ENCODE data around the gene ZNF248. TPM values are rescaled to one million over a fixed set of nuclear protein-coding genes. Genes with fewer than 3 reads are reported as not detected.
"Not testable (repeated sequence)": the region's sequence is repeated elsewhere in the genome, so short reads cannot be mapped to it uniquely, and the experiment has no call there.

Gene ZNF248
- polyA plus RNA-seq, 3 donors: 32.8 to 39.7 (median 37.0) TPM

DNA sequence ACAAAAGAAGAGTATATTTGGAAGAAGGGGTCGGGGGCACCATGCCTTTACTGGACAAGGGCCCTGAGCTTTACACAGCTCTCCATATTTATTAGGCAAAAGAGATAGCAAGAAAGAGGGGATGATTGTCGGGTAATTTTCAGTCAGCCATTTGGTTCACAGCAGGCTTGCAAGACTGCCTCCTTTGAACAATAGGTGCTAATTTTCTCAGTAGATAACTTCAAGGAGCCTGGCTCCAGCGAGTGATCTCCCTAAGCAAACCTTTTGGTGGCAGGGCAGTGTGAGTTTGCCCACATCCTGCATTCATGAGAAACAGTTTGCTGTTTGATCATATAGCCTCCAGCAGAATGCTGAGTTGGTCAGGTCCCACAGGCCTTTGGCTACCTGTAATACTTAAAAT, 94.3 kb downstream of the ZNF248 start:
- no peak for DNase-seq (ENCODE audit: extremely low read depth in 1 of 11, low read depth in 9 of 11, low spot score in 4 of 11)

DNA sequence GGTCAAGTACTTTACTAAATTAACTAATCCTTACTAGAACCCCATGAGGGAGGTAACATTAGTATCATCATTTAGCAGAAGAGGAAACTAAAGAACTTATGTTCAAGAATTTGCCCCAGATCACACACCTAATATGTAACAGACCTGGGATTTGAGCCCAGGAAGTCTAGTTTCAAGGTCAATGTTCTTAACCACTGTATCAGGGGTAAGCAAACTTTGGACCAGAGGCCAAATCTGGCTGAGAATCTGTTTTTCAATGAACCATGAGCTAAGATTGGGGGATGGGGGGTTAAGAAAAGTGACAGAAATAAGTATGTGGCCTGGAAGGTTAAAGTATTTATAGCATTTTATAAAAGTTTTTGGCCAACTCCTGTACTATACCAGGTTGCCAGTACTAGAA, 95.1 kb downstream of the ZNF248 start:
- DNase-seq (ENCODE audit: extremely low read depth in 1 of 11, low read depth in 9 of 11, low spot score in 4 of 11): no peak

DNA sequence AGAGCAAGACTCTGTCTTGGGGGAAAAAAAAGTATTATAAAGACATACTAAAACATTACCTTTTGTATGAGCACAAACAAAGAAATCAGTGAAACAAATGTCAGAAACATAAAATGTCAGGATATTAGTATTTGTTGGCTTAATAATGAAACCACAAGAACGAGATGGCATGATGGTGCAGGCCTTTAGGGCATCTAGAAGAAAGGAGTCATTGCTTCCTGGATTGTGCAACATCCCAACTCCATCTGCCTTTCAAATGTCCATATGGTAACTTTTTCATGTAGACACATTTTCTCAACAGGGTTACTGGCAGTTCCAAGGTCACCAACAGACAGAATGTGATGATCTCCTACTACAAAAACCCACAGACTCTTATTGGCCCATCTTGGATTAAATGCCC, 96.6 kb downstream of the ZNF248 start:
- no peak for DNase-seq (ENCODE audit: extremely low read depth in 1 of 11, low read depth in 9 of 11, low spot score in 4 of 11)

DNA sequence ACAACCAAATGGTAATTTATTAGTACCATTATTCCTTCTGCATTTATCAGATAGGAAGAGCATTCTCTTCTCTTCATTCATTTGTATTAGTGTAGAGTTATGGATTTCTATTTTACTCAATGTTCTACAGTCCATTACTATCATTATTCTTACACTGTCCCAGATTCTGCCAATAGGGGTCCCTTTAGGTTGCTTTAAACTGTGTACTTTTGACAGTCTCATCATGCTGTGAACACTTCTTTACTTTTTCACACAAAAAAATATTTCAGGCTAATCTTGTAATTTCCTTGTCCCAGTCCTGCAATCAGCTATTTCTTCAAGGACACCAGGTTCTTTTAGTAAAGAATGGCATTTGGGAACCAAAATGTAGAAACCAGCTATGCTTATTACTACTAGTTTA, 99.3 kb downstream of the ZNF248 start:
- DNase-seq (ENCODE audit: extremely low read depth in 1 of 11, low read depth in 9 of 11, low spot score in 4 of 11): no peak

DNA sequence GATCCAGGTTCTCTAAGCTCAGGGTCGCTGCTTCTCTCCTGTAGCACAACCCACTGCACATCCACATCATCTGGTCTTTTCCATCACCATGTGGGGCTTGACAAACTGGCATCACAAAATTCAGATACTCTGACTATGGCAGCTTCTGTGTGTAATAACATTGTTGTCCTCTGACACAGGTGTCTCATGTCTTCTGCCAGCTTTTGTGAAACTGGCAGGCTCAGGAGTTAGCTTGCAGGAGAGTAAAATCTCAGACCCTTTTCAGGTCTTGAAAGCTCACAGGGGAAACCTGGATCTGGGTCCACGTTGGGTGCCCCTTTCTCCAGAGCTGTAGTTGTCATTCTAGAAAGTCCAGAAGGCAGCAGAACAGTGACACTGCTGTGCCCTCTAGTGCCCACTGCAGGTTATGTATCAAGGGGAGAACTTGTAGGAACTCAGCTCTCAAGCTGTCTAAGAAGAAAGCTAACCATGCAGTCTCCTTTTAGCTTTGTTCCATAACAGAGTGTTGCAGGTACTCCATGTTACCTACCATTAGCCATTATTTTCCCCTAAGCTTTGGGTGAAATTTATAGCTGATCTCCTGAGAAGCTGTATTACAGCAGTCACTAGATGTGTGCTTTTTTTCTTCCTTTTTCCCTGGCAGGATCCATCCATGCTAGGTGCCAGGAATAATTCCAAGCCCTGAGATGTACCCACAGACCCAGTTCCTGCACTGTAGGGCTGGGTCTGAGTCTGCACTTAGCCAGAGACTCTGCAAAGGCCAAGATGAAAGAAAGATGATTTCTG, 102.7 kb downstream of the ZNF248 start:
- DNase-seq (ENCODE audit: extremely low read depth in 1 of 11, low read depth in 9 of 11, low spot score in 4 of 11): no peak

DNA sequence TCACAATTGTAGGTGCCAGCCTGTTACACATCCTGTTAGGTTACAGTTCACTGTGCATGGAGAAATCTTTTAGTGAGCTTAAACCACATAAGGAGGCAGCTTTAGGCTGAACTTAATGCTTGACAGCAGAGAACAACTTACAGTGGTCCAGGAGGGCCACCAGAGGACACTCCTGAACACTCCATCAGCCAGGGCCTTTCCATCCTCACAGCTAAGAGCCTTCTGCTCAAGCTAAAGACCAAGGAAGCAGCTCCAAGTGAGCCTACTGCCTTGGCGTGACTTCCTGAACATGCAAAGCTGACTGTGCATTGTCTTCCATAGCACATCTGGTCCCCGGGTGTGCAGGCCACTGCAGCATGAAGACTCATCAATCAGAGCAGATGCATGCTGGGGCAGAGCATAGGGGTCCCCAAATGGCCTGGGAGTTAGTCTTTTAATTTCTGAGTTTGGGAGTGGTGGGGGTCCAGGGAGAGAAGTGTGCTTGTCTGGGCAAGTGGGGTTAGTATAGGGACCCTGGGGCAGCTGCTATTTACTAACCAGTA, 105.0 kb downstream of the ZNF248 start:
- no peak for DNase-seq (ENCODE audit: extremely low read depth in 1 of 11, low read depth in 9 of 11, low spot score in 4 of 11)

DNA sequence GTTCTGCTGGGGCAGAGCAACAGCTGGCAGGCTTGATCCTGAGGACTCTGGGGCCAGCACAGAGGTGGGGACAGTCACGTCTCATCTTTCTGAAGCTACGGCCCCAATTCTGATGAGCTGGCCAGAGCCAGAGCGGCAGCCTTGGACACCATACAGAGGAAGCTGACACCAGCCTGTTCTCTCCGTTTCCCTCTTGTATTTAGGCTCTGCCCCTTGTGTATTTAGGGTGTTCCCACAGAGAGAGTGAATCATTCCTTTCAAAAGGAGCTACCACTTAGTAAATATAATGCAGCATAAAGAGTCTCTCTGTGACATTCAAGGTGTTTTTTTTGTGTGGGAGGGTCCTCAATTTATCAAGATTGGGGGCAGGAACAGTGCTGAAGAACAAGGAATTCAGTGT, 109.2 kb downstream of the ZNF248 start:
- DNase-seq (ENCODE audit: extremely low read depth in 1 of 11, low read depth in 9 of 11, low spot score in 4 of 11): no peak

DNA sequence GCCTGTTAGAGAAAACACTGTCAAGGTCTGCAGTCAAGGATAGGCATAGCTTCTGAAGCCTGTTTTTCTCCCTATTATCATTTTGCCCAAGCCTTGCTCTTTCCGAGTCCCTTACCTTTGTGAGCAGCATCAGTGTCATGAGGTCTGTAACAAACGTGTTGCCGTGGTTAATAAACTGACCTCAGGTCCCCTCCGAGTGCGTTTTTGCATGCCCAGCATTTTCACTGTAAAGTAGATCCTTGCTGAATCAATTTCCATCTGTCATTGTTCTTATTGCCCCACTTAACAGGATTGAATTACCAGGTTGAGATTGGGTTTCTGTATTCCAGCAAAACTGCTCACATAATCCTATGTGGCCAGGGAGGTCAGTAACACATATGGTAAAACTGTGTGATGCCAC, 110.3 kb downstream of the ZNF248 start:
- DNase-seq (ENCODE audit: extremely low read depth in 1 of 11, low read depth in 9 of 11, low spot score in 4 of 11): no peak

DNA sequence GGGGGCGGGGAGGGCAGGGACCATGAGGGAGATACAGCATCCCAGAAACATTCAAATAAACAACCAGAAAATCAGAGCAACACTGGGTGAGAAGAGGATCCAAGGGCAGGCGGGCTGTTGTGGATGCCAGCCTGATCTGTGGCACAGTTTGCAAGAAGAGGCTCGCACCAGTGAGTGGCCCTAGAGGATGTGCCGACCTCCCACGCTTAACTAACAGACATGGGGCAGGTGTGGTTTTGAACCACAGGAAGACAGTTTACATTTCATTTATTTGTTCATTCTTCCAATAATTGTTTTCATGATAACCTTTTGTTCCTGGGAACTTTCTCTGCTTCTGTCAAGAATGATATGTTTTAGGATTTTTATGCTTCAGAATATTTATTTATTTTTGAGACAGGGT, 115.6 kb downstream of the ZNF248 start:
- DNase-seq (ENCODE audit: extremely low read depth in 1 of 11, low read depth in 9 of 11, low spot score in 4 of 11): no peak

DNA sequence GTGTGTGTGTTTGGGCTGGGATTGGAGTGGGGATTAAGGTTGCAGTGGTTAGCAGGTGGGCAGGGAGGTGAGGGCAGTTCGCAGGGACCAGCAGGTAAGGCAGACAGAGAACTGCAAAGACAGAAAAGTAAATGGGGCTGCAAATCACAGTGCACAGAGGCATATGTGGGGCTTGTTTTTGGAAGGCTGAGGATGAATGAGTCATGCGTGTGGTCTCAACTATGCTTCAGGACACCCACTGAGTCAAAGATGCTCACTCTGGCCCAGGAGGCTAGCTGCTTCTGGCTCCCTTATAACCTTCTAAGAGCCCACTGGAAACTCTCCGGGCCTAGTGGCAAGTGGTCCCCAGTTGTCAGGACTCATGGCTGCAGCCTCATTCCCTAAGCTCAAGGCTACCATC, 118.2 kb downstream of the ZNF248 start:
- no peak for DNase-seq (ENCODE audit: extremely low read depth in 1 of 11, low read depth in 9 of 11, low spot score in 4 of 11)

DNA sequence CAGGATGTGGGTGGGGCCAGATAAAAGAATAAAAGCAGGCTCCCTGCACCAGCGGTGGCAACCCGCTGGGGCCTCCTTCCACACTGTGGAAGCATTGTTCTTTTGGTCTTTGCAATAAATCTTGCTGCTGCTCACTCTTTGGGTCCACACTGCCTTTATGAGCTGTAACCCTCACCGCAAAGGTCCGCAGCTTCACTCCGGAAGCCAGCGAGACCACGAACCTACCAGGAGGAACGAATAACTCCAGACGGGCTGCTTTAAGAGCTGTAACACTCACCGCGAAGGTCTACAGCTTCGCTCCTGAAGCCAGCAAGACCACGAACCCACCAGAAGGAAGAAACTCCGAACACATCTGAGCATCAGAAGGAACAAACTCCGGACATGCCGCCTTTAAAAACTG, 119.2 kb downstream of the ZNF248 start:
- not testable (repeated sequence) for DNase-seq (ENCODE audit: extremely low read depth in 1 of 11, low read depth in 9 of 11, low spot score in 4 of 11)

DNA sequence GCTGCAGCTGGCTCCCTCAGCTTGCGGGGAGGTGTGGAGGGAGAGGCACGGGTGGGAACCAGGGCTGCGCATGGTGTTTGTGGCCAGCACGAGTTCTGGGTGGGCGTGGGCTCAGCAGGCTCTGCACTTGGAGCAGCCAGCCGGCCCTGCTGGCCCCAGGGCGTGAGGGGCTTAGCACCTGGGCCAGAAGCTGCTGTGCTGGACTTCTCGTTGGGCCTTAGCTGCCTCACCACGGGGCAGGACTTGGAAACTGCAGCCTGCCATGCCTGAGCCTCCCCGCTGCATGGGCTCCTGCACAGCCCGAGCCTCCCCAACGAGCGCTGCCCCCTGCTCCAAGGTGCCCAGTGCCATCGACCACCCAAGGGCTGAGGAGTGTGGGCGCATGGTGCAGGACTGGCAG, 120.1 kb downstream of the ZNF248 start:
- no peak for DNase-seq (ENCODE audit: extremely low read depth in 1 of 11, low read depth in 9 of 11, low spot score in 4 of 11)

DNA sequence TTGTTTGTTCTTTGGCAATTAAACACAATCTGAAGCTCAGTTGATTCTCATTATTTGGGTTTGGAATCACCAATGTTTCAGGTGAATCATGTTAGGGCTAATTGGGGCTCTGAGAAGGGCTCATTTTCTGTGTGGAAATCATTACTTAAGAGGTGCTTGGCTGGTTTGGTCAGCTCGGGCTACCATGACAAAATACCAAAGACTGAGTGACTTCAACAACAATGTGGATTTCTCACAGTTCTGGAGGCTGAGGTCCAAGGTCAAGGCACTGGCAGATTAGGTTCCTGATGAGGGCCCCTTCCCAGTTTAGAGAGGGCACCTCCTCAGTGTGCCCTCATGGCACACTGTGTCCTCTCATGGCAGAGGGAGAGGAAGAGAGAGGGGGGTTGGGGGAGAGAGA, 121.3 kb downstream of the ZNF248 start:
- no peak for DNase-seq (ENCODE audit: extremely low read depth in 1 of 11, low read depth in 9 of 11, low spot score in 4 of 11)

DNA sequence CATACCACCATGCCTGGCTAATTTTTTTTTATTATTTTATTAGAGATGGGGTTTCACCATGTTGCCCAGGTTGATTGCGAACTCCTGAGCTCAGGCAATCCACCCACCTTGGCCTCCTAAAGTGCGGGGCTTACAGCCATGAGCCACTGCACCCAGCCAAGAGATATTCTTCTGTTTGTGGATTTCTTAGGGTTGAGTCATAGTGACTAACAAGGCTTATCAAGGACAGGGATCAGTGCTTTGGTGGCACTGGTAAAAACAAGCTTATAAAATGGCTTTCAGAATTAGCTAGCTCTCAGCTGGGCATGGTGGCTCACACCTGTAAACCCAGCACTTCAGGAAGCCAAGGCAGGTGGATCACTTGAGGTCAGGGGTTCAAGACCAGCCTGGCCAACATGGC, 122.4 kb downstream of the ZNF248 start:
- no peak for DNase-seq (ENCODE audit: extremely low read depth in 1 of 11, low read depth in 9 of 11, low spot score in 4 of 11)

Other genes with a start within 250 kb of the ZNF248 start
- 10 to 100 TPM; 10.8 to 14.2 (median 13.9) TPM for gene ZNF25, start 119.0 kb upstream of the ZNF248 start, polyA plus RNA-seq (ENCODE audit: insufficient read length in 3 of 3)
- 10 to 100 TPM; 39.4 to 58.0 (median 53.8) TPM for gene ZNF33A, start 153.1 kb upstream of the ZNF248 start, polyA plus RNA-seq (ENCODE audit: insufficient read length in 3 of 3)
- 10 to 100 TPM; 17.2 to 21.5 (median 19.1) TPM for gene ZNF37A, start 236.7 kb upstream of the ZNF248 start, polyA plus RNA-seq (ENCODE audit: insufficient read length in 3 of 3)